ENCODE data around the gene GRIN2D. TPM values are rescaled to one million over a fixed set of nuclear protein-coding genes. Genes with fewer than 3 reads are reported as not detected.

The GRIN2D gene
- total RNA-seq, 1 experiment from 2014 or later, result 23.0 TPM

GRCh38 chr19:48398375-48399235, 5.1 kb downstream of the GRIN2D start (continued):
- TF ChIP-seq HMGA2 (CRISPR knock-in tag; IDR thresholded peaks at IDR 0.05), result no peak
- peak; percentile 85; the same call in 1 of the 2 replicates for TF ChIP-seq RELA (CRISPR knock-in tag; IDR thresholded peaks at IDR 0.05; ENCODE audit: borderline replicate concordance)
- TF ChIP-seq SOX15 (CRISPR knock-in tag; IDR thresholded peaks at IDR 0.05), result no peak

- Mint-ChIP-seq H3K27ac (peak overlapping the region; percentile 100), H3K9me3 (no peaks in the 10 kb centered on the region), H3K4me1 (peaks cover 68% of the 10 kb centered on the region), H3K36me3 (0 out of 2 replicates have a peak, but pooled peaks cover under 1% of the 10 kb centered on the region), H3K4me3 (peak overlapping the region; percentile 73), H3K27me3 (ENCODE audit: low read depth) (peaks cover 30% of the 10 kb centered on the region)
- TF ChIP-seq SP1 (CRISPR knock-in tag; conservative IDR thresholded peaks at IDR 0.05), result peak; percentile 10; the same call in 1 of the 2 replicates
- TF ChIP-seq SOX15 (CRISPR knock-in tag; IDR thresholded peaks at IDR 0.05), result no peak
- TF ChIP-seq CREM (CRISPR knock-in tag; IDR thresholded peaks at IDR 0.05), result peak; percentile 42; the same call in 1 of the 2 replicates
- 0 out of 2 replicates have a peak, but pooled peaks have one; percentile 34 for TF ChIP-seq USF1 (CRISPR knock-in tag; IDR thresholded peaks at IDR 0.05)
- TF ChIP-seq PRDM15 (CRISPR knock-in tag; IDR thresholded peaks at IDR 0.05), result 0 out of 2 replicates have a peak, but pooled peaks have one; percentile 9
- TF ChIP-seq ZNF416 (CRISPR knock-in tag; IDR thresholded peaks at IDR 0.05), result 0 out of 2 replicates have a peak, but pooled peaks have one; percentile 3
- no peak for TF ChIP-seq ZNF396 (CRISPR knock-in tag; IDR thresholded peaks at IDR 0.05; ENCODE audit: borderline replicate concordance)
- TF ChIP-seq ETV6 (CRISPR knock-in tag; IDR thresholded peaks at IDR 0.05), result peak; percentile 42
- TF ChIP-seq PRRX2 (CRISPR knock-in tag; IDR thresholded peaks at IDR 0.05), result 0 out of 2 replicates have a peak, but pooled peaks have one; percentile 45
- TF ChIP-seq FOXK1 (CRISPR knock-in tag; IDR thresholded peaks at IDR 0.05), result peak; percentile 66; the same call in 1 of the 2 replicates
- peak; percentile 32; the same call in 1 of the 2 replicates for TF ChIP-seq ZNF121 (CRISPR knock-in tag; IDR thresholded peaks at IDR 0.05)
- TF ChIP-seq MYBL2 (CRISPR knock-in tag; IDR thresholded peaks at IDR 0.05), result no peak
- 0 out of 2 replicates have a peak, but pooled peaks have one; percentile 20 for TF ChIP-seq PREB (CRISPR knock-in tag; IDR thresholded peaks at IDR 0.05; ENCODE audit: borderline replicate concordance)
- TF ChIP-seq ZNF425 (CRISPR knock-in tag; conservative IDR thresholded peaks at IDR 0.05), result no peak
- TF ChIP-seq ERG (CRISPR knock-in tag; IDR thresholded peaks at IDR 0.05), result no peak
- TF ChIP-seq STAT6 (CRISPR knock-in tag; conservative IDR thresholded peaks at IDR 0.05; ENCODE audit: low read depth), result no peak
- TF ChIP-seq TEAD1 (CRISPR knock-in tag; IDR thresholded peaks at IDR 0.05), result peak; percentile 71; the same call in 1 of the 2 replicates
- CTCF ChIA-PET, result interaction anchor here (0.8 to 6.0 kb wide), 10 partner anchors 9 to 189 kb away, joined by 3 to 92 read pairs (median 5); partner anchors contain the start of gene KDELR1
- ATAC-seq (peak; percentile 62), DNase-seq (ENCODE audit: low spot score) (peak; percentile 90)
- POLR2A ChIA-PET, result interaction anchor here (0.6 to 3.0 kb wide), 10 partner anchors 9 to 102 kb away, joined by 3 to 27 read pairs (median 5); partner anchors contain the start of genes GRWD1, KDELR1, SYNGR4 and TMEM143
These were observed 6.7 kb downstream of the GRIN2D start for GRCh38 chr19:48400018-48400742.
